NOMO-1 treated with DMSO at 0.1 percent for 48 hours (cell line): ENCODE data around the gene ANGPTL8.

Experiments
- DNase-seq: peaks from one replicate; lab custom pipeline; 2025; ENCODE audit not compliant: unreplicated experiment; lab: John Stamatoyannopoulos, UW

The ANGPTL8 gene

GRCh38 chr19:11203194-11204075 lies 36.0 kb upstream of the ANGPTL8 start:
- no peak for DNase-seq

GRCh38 chr19:11204076-11204602 lies 35.3 kb upstream of the ANGPTL8 start:
- no peak for DNase-seq

GRCh38 chr19:11204943-11205349 lies 34.5 kb upstream of the ANGPTL8 start:
- no peak for DNase-seq

- no peak for DNase-seq
These were observed 33.4 kb upstream of the ANGPTL8 start for GRCh38 chr19:11205939-11206570.

GRCh38 chr19:11208561-11209471 lies 30.6 kb upstream of the ANGPTL8 start:
- DNase-seq, result no peak

- DNase-seq, result no peak
These were observed 29.4 kb upstream of the ANGPTL8 start for GRCh38 chr19:11209839-11210655.

- DNase-seq, result no peak
These were observed 28.8 kb upstream of the ANGPTL8 start for GRCh38 chr19:11210656-11210928.

- no peak for DNase-seq
These were observed 25.0 kb upstream of the ANGPTL8 start for GRCh38 chr19:11214387-11214786.

GRCh38 chr19:11221082-11221598 lies 18.3 kb upstream of the ANGPTL8 start:
- no peak for DNase-seq

GRCh38 chr19:11223200-11223599 lies 16.2 kb upstream of the ANGPTL8 start:
- no peak for DNase-seq

GRCh38 chr19:11224429-11224828 lies 15.0 kb upstream of the ANGPTL8 start:
- no peak for DNase-seq

GRCh38 chr19:11225172-11225571 lies 14.2 kb upstream of the ANGPTL8 start:
- DNase-seq, result no peak

- no peak for DNase-seq
These were observed 13.6 kb upstream of the ANGPTL8 start for GRCh38 chr19:11225815-11226214.

GRCh38 chr19:11226716-11227166 lies 12.7 kb upstream of the ANGPTL8 start:
- no peak for DNase-seq

- DNase-seq, result no peak
These were observed 12.1 kb upstream of the ANGPTL8 start for GRCh38 chr19:11227195-11227886.

- no peak for DNase-seq
These were observed 8.6 kb upstream of the ANGPTL8 start for GRCh38 chr19:11230621-11231386.

GRCh38 chr19:11232555-11232954 lies 6.9 kb upstream of the ANGPTL8 start:
- DNase-seq, result no peak

GRCh38 chr19:11233073-11233472 lies 6.3 kb upstream of the ANGPTL8 start:
- no peak for DNase-seq
